Transverse colon (tissue), 4 donors: Measurements from ENCODE around the gene TSPAN8.

ENCODE experiments used
- CTCF ChIP-seq, 5 experiments: fragments of 200-600 bp in 3 of 5; fragments of 450-650 bp in 2 of 5; sonication (generic) in 3 of 5; IDR thresholded peaks; 1 replicate in 2 of 5; 2 replicates in 3 of 5; pipeline ENCODE4 v1.5.1; 2016 to 2017; ENCODE audit warnings: antibody characterized with exemption in 5 of 5, inconsistent platforms in 3 of 5, mild to moderate bottlenecking in 2 of 5, moderate library complexity in 1 of 5
- EP300 ChIP-seq: sonication (generic); formaldehyde crosslinking; IDR thresholded peaks from one replicate; pipeline ENCODE4 v1.6.1; 2017; ENCODE audit warnings: antibody characterized with exemption, low read depth
- POLR2AphosphoS5 ChIP-seq, 3 donors: sonication (generic); formaldehyde crosslinking; IDR thresholded peaks; one replicate each; pipeline ENCODE4 v1.6.1; 2016; ENCODE audit warnings: antibody characterized with exemption in 3 of 3

GRCh38 chr12:71152851-71153250, 4.9 kb downstream of the TSPAN8 start:
- TF ChIP-seq POLR2AphosphoS5 (IDR thresholded peaks at IDR 0.05) (peak in 2 of 3 donors; percentile 73 to 81), EP300 (no peak), CTCF (IDR thresholded peaks at IDR 0.05) (no peak)
